K562 (cell line): ENCODE measurements around the gene CARD10. TPM values are rescaled to one million over a fixed set of nuclear protein-coding genes. Genes with fewer than 3 reads are reported as not detected.

ENCODE experiments used
- ATAC-seq: fragments of 200-7000 bp; cut with Tn5 transposase; 3 replicates; pipeline ENCODE4 v1.9.1; 2020; ENCODE audit warnings: moderate library complexity
- BruUV-seq: library from RNA; stranded (reverse); fragments of 400-500 nt; replicated peaks from 2 replicates; lab custom pipeline; 2021; lab: Mats Ljungman, UMichigan
- CTCF ChIA-PET: fragments of 300-600 bp; formaldehyde crosslinking; extraction: SDS; loops from one replicate; lab custom pipeline; 2021; ENCODE audit warnings: low intra/inter-chr PET ratio; lab: Yijun Ruan, JAX
- POLR2A ChIA-PET: fragments of 300-600, 350-650 bp; sonication (Branson Sonifier 250); formaldehyde crosslinking; extraction: SDS; loops from one replicate; lab custom pipeline; 2021; ENCODE audit warnings: antibody characterized with exemption, inconsistent platforms; lab: Yijun Ruan, JAX
- DNase-seq, 4 experiments: peaks; one replicate each; pipeline versions ENCODE4 v3.0.0 to v3.0.0-alpha.2; 2011 to 2018; ENCODE audit warnings: low spot score in 3 of 4, mixed read lengths in 3 of 4; ENCODE audit errors: extremely low read depth in 1 of 4
- FAIRE-seq: peaks from 2 replicates; lab custom pipeline; 2011; peaks lifted over from hg19 to GRCh38; lab: Jason Lieb, UNC
- H2AFZ ChIP-seq: 2 replicates; pipeline ENCODE4 v1.6.0; 2011; ENCODE audit warnings: low read depth, low read length, control low read depth, inconsistent platforms
- H3K27ac ChIP-seq: fragments of 200-600 bp; 3 replicates; pipeline ENCODE4 v1.8.0; 2011; ENCODE audit warnings: low read depth, mild to moderate bottlenecking, control low read depth, inconsistent platforms, low read length, moderate library complexity, mixed read lengths; ENCODE audit errors: extremely low read depth
- H3K27me3 ChIP-seq, 2 experiments: fragments of 300-600 bp in 1 of 2; 2 replicates in 1 of 2; 3 replicates in 1 of 2; pipeline versions ENCODE4 v1.6.0 to v1.8.0; 2011; ENCODE audit warnings: inconsistent platforms in 2 of 2, low read length in 2 of 2, mild to moderate bottlenecking in 1 of 2, mixed read lengths in 1 of 2, moderate library complexity in 1 of 2; ENCODE audit not compliant: control insufficient read depth in 2 of 2, insufficient read depth in 2 of 2
- H3K36me3 ChIP-seq: fragments of 300-600 bp; 3 replicates; pipeline ENCODE4 v1.8.0; 2011; ENCODE audit warnings: mild to moderate bottlenecking, low read length, inconsistent platforms; ENCODE audit not compliant: control insufficient read depth, insufficient read depth
- H3K4me1 ChIP-seq, 2 experiments: fragments of 200-600 bp in 1 of 2; replicated peaks in 1 of 2; 2 replicates in 1 of 2; 3 replicates in 1 of 2; pipeline versions ENCODE4 v1.5.1 to v1.8.0; 2011; ENCODE audit warnings: inconsistent platforms in 2 of 2, low read length in 2 of 2, mild to moderate bottlenecking in 1 of 2, mixed read lengths in 1 of 2, moderate library complexity in 1 of 2; ENCODE audit not compliant: control insufficient read depth in 2 of 2, insufficient read depth in 2 of 2
- H3K4me2 ChIP-seq: 2 replicates; pipeline ENCODE4 v1.6.1; 2011; ENCODE audit warnings: low read length, control low read depth, inconsistent platforms, mixed read lengths; ENCODE audit not compliant: insufficient read depth
- H3K4me3 ChIP-seq: fragments of 200-600 bp; sonication (generic), shearing (Covaris generic); 2 replicates; pipeline ENCODE4 v1.5.1; 2016; ENCODE audit warnings: control low read depth, inconsistent platforms
- H3K79me2 ChIP-seq: fragments of 200-600 bp; 3 replicates; pipeline ENCODE4 v1.8.0; 2011; ENCODE audit warnings: low read length, inconsistent platforms; ENCODE audit not compliant: control insufficient read depth, insufficient read depth
- H3K9ac ChIP-seq, 2 experiments: 2 replicates each; pipeline versions ENCODE4 v1.6.0 to v1.6.1; 2011; ENCODE audit warnings: low read depth in 2 of 2, low read length in 2 of 2, control low read depth in 1 of 2, inconsistent platforms in 1 of 2, mild to moderate bottlenecking in 1 of 2, mixed read lengths in 1 of 2; ENCODE audit not compliant: insufficient read depth in 1 of 2
- H3K9me1 ChIP-seq: one replicate; pipeline ENCODE4 v1.6.0; 2011; ENCODE audit warnings: inconsistent platforms, mild to moderate bottlenecking, low read length, moderate library complexity; ENCODE audit not compliant: control insufficient read depth, insufficient read depth
- H3K9me3 ChIP-seq: replicated peaks from 2 replicates; pipeline ENCODE4 v1.5.1; 2011; ENCODE audit warnings: low read depth, low read length, inconsistent platforms; ENCODE audit not compliant: control insufficient read depth, insufficient read depth
- H4K20me1 ChIP-seq: replicated peaks from 2 replicates; pipeline ENCODE4 v1.6.1; 2011; ENCODE audit warnings: low read length, inconsistent platforms, mixed read lengths; ENCODE audit not compliant: control insufficient read depth, insufficient read depth
- BRD9 ChIP-seq: fragments of 450-650 bp; IDR thresholded peaks from 2 replicates; pipeline ENCODE4 v1.6.1; 2018; ENCODE audit warnings: low read depth; ENCODE audit not compliant: partially characterized antibody
- CSDE1 ChIP-seq, 2 experiments: fragments of 450-650 bp; IDR thresholded peaks; 2 replicates each; pipeline ENCODE4 v1.6.1; 2016; ENCODE audit warnings: mild to moderate bottlenecking in 1 of 2
- HDAC1 ChIP-seq, 2 experiments: fragments of 450-650 bp; IDR thresholded peaks; 2 replicates each; pipeline ENCODE4 v1.6.1; 2016 to 2017; ENCODE audit warnings: inconsistent platforms in 1 of 2, mild to moderate bottlenecking in 1 of 2, moderate library complexity in 1 of 2
- NFATC3 ChIP-seq: fragments of 450-650 bp; IDR thresholded peaks from 2 replicates; pipeline ENCODE4 v1.6.1; 2017; ENCODE audit warnings: mild to moderate bottlenecking
- PHB ChIP-seq: fragments of 250-450 bp; sonication (Bioruptor Pico); IDR thresholded peaks from 2 replicates; pipeline ENCODE4 v1.5.0; 2021
- SREBF1 ChIP-seq: fragments of 150-350 bp; IDR thresholded peaks from 2 replicates; pipeline ENCODE4 v1.6.1; 2014; ENCODE audit warnings: antibody characterized with exemption, low read depth, low read length, borderline replicate concordance
- TCF7L2 ChIP-seq: fragments of 150-350 bp; IDR thresholded peaks from 2 replicates; pipeline ENCODE4 v1.6.1; 2016; ENCODE audit warnings: low read depth, mild to moderate bottlenecking, low read length, moderate library complexity
- ZFP36 ChIP-seq: fragments of 150-350 bp; IDR thresholded peaks from 2 replicates; pipeline ENCODE4 v1.6.1; 2018; ENCODE audit warnings: low read length, low read depth; ENCODE audit not compliant: partially characterized antibody
- ZNF174 ChIP-seq: fragments of 250-450 bp; sonication (Bioruptor Pico); IDR thresholded peaks from 2 replicates; pipeline ENCODE4 v1.4.0; 2020; ENCODE audit warnings: mild to moderate bottlenecking
- ZNF212 ChIP-seq: fragments of 450-650 bp; formaldehyde crosslinking; IDR thresholded peaks from 2 replicates; pipeline ENCODE4 v1.4.0; 2020; ENCODE audit warnings: mild to moderate bottlenecking
- WGBS: fragments of 100-300 bp; shearing (Covaris generic); methylation state at CpG from one replicate; pipeline ENCODE4 v1.1.6; 2016; ENCODE audit warnings: low coverage, mixed read lengths; ENCODE audit not compliant: insufficient coverage; ENCODE audit errors: missing lambda C conversion rate; 5-methylcytosine and 5-hydroxymethylcytosine counted together
- in situ Hi-C: fragments of 300-500 bp; cut with MboI; formaldehyde crosslinking; loops from 4 replicates; pipeline ENCODE4 v1.15.0; 2018; ENCODE audit warnings: inconsistent platforms, mixed read lengths
- intact Hi-C: fragments of 100-400 bp; cut with micrococcal nuclease; formaldehyde crosslinking; loops from 2 replicates; pipeline ENCODE4 v1.14.2; 2022
- polyA plus RNA-seq, 8 experiments: library from polyadenylated mRNA; depleted of rRNA in 4 of 8; stranded (reverse) in 5 of 8; unstranded in 3 of 8; fragments of >200 nt; fragmentation: Nextera tagmentation in 2 of 8; fragmentation: Illumina TruSeq in 1 of 8; extraction: Ambion mirVana in 2 of 8; extraction: Trizol in 1 of 8; gene quantifications; 2 replicates each; pipeline versions ENCODE4 v1.2.1 to v1.2.3, GENCODE V29; 2011 to 2014; ENCODE audit warnings: inconsistent platforms in 1 of 8, missing spikeins in 1 of 8
- total RNA-seq, 7 experiments: library from RNA; depleted of rRNA in 6 of 7; stranded (reverse); fragments of >200 nt in 6 of 7; fragmentation: Illumina TruSeq in 2 of 7; extraction: Trizol in 2 of 7; gene quantifications; 2 replicates each; pipeline versions ENCODE4 v1.2.1 to v1.2.3, GENCODE V29; 2011 to 2021; ENCODE audit warnings: low replicate concordance in 1 of 7
- TF ChIP-seq, protein P1 (sequence below): fragments of 250-450 bp; sonication (Bioruptor Pico); IDR thresholded peaks from 2 replicates; pipeline ENCODE4 v1.8.0; 2021; ENCODE audit warnings: moderate library complexity, mild to moderate bottlenecking, inconsistent platforms
- TF ChIP-seq, protein P2 (sequence below): fragments of 250-450 bp; sonication (Bioruptor Pico); IDR thresholded peaks from 2 replicates; pipeline ENCODE4 v1.5.0; 2022; ENCODE audit warnings: mild to moderate bottlenecking
- TF ChIP-seq, protein P3 (sequence below): fragments of 250-450 bp; sonication (Bioruptor Pico); IDR thresholded peaks from 2 replicates; pipeline ENCODE4 v1.4.0; 2020; ENCODE audit warnings: mild to moderate bottlenecking, moderate library complexity

The CARD10 gene
- total and polyA plus RNA-seq, 9 of the 15 experiments (the other 6 are each of a cell fraction or from before 2014, with no cell fraction given): 0.13 to 5.8 (median 1.6) TPM

DNA sequence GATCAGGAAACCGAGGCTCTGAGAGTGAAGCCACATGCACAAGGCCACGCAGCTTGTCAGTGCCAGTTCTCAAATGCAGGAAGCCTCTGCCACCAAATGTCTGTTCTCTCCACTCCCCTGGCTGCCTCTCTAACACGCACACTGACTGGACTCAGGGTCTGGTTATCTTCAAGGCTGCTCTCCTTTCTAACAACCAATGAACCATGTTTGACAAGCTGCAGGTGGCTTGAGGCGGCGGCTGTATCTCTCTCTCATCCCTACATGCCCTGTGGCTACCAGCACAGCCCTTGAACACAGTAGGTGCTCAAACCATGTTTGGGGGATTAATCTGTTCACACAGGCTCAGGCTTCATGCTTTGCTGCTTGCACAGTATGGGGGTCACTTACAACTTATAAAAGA, 56.8 kb downstream of the CARD10 start (continued):
- TF ChIP-seq ZFP36 (no peak), NFATC3 (no peak)

DNA sequence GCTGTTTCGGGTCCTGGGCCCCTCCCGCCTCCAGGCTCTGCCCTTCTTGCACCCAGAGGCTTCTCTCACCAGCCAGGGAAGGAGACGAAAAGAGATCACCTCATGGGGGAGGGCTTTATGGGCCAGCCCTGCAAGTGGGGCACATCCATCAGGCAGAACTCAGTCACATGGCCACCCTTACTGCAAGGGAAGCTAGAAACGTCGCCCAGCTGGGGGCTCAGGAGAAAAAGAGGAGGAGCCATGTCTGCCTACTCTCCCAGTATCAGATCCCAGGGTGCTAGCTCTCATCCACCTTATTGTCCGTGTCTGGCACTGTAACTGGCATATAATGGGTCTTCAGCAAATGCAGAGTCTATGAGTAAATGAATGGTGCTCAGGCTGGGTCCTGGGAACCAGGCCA, 57.3 kb downstream of the CARD10 start:
- H3K79me2 ChIP-seq: no peaks in the 10 kb centered on the region
- FAIRE-seq (no peak), ATAC-seq (no peak), DNase-seq (no peak)
- no peak overlapping the region for H3K4me3 ChIP-seq
- no peak overlapping the region for H3K27ac ChIP-seq
- no peak overlapping the region for H3K4me2 ChIP-seq
- peaks cover 7% of the 10 kb centered on the region; the same call in 1 of the 2 replicates for H4K20me1 ChIP-seq
- H3K9me3 ChIP-seq: no peaks in the 10 kb centered on the region
- no peaks in the 10 kb centered on the region for H3K9me1 ChIP-seq
- WGBS: 0% methylated on average over 3 of the region's 6 CpGs
- ChIA-PET POLR2A (interaction anchor here (1.2 kb wide), 1 partner anchor 10 kb away, joined by 5 read pairs; no protein-coding TSS in a partner anchor), CTCF (no interaction called here)
- no peak overlapping the region for H3K9ac ChIP-seq
- H2AFZ ChIP-seq: no peak overlapping the region
- BruUV-seq: no TSS peak
- H3K27me3 ChIP-seq: peaks cover 0 to 19% of the 10 kb centered on the region in 2 experiments; a peak in 1 of 5 replicates
- no peaks in the 10 kb centered on the region for H3K36me3 ChIP-seq
- TF ChIP-seq ZNF212 (CRISPR knock-in tag): no peak
- no peak for TF ChIP-seq HDAC1 (IDR thresholded peaks at IDR 0.05)
- TF ChIP-seq, protein P1, sequence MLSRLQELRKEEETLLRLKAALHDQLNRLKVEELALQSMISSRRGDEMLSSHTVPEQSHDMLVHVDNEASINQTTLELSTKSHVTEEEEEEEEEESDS (CRISPR knock-in tag): no peak
- TF ChIP-seq, protein P2, sequence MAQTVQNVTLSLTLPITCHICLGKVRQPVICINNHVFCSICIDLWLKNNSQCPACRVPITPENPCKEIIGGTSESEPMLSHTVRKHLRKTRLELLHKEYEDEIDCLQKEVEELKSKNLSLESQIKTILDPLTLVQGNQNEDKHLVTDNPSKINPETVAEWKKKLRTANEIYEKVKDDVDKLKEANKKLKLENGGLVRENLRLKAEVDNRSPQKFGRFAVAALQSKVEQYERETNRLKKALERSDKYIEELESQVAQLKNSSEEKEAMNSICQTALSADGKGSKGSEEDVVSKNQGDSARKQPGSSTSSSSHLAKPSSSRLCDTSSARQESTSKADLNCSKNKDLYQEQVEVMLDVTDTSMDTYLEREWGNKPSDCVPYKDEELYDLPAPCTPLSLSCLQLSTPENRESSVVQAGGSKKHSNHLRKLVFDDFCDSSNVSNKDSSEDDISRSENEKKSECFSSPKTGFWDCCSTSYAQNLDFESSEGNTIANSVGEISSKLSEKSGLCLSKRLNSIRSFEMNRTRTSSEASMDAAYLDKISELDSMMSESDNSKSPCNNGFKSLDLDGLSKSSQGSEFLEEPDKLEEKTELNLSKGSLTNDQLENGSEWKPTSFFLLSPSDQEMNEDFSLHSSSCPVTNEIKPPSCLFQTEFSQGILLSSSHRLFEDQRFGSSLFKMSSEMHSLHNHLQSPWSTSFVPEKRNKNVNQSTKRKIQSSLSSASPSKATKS (CRISPR knock-in tag): no peak
- no peak for TF ChIP-seq SREBF1
- TF ChIP-seq, protein P3, sequence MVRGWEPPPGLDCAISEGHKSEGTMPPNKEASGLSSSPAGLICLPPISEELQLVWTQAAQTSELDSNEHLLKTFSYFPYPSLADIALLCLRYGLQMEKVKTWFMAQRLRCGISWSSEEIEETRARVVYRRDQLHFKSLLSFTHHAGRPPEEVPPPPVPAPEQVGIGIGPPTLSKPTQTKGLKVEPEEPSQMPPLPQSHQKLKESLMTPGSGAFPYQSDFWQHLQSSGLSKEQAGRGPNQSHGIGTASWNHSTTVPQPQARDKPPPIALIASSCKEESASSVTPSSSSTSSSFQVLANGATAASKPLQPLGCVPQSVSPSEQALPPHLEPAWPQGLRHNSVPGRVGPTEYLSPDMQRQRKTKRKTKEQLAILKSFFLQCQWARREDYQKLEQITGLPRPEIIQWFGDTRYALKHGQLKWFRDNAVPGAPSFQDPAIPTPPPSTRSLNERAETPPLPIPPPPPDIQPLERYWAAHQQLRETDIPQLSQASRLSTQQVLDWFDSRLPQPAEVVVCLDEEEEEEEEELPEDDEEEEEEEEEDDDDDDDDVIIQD (CRISPR knock-in tag): no peak
- no peak for TF ChIP-seq BRD9
- no peak for TF ChIP-seq CSDE1 (IDR thresholded peaks at IDR 0.05)
- no peak for TF ChIP-seq ZNF174 (CRISPR knock-in tag)
- TF ChIP-seq PHB (CRISPR knock-in tag): no peak
- no peak for TF ChIP-seq TCF7L2
- intact Hi-C loops (no loop called here), in situ Hi-C loops (no loop called here)
- H3K4me1 ChIP-seq: no peaks in the 10 kb centered on the region
